GM18867 (cell line): Measurements from ENCODE around the gene TIMM9.
"Not testable (repeated sequence)": the region's sequence is repeated elsewhere in the genome, so short reads cannot be mapped to it uniquely, and the experiment has no call there.

Experiments
- ATAC-seq: cut with Tn5 transposase; IDR thresholded peaks from one replicate; pipeline ENCODE4 v1.9.1; 2021; ENCODE audit warnings: mild to moderate bottlenecking, moderate library complexity; ENCODE audit not compliant: unreplicated experiment

TIMM9 gene

GRCh38 chr14:58427281-58428117 lies at the start of gene TIMM9, which contains the start of gene KIAA0586:
TIMM9 (minus strand) TSS chr14:58427531; CDS start chr14:58411945, 15,586 bp downstream.
KIAA0586 (plus strand) TSS chr14:58427719; CDS start chr14:58428265, 546 bp downstream.
- peak; percentile 86 for ATAC-seq

GRCh38 chr14:58476320-58476719 lies 49.0 kb upstream of the TIMM9 start:
- ATAC-seq: no peak

GRCh38 chr14:58469309-58469708 lies 42.0 kb upstream of the TIMM9 start:
- ATAC-seq: no peak

- no peak for ATAC-seq
These were observed 40.2 kb upstream of the TIMM9 start for GRCh38 chr14:58467575-58467974.

- no peak for ATAC-seq
These were observed 39.1 kb upstream of the TIMM9 start for GRCh38 chr14:58466459-58466858.

- no peak for ATAC-seq
These were observed 38.1 kb upstream of the TIMM9 start for GRCh38 chr14:58465421-58465820.

- ATAC-seq: no peak
These were observed 37.3 kb upstream of the TIMM9 start for GRCh38 chr14:58464652-58465051.

GRCh38 chr14:58463147-58463546 lies 35.8 kb upstream of the TIMM9 start:
- no peak for ATAC-seq

- ATAC-seq: no peak
These were observed 33.4 kb upstream of the TIMM9 start for GRCh38 chr14:58460772-58461171.

- no peak for ATAC-seq
These were observed 28.4 kb upstream of the TIMM9 start for GRCh38 chr14:58455593-58456265.

GRCh38 chr14:58444627-58445026 lies 17.3 kb upstream of the TIMM9 start:
- ATAC-seq: no peak

- ATAC-seq: no peak
These were observed 12.1 kb upstream of the TIMM9 start for GRCh38 chr14:58439476-58439875.

GRCh38 chr14:58430156-58430555 lies 2.8 kb upstream of the TIMM9 start:
- ATAC-seq: no peak

GRCh38 chr14:58428118-58428683 lies 870 bp upstream of the TIMM9 start:
- no peak for ATAC-seq

GRCh38 chr14:58426670-58427280 lies 556 bp downstream of the TIMM9 start:
- ATAC-seq: peak; percentile 43

- ATAC-seq: not testable (repeated sequence)
These were observed 10.4 kb downstream of the TIMM9 start for GRCh38 chr14:58416934-58417333.

- ATAC-seq: no peak
These were observed 11.4 kb downstream of the TIMM9 start for GRCh38 chr14:58415636-58416547.

GRCh38 chr14:58414845-58415244 lies 12.5 kb downstream of the TIMM9 start:
- ATAC-seq: no peak

- ATAC-seq: no peak
These were observed 18.6 kb downstream of the TIMM9 start for GRCh38 chr14:58408681-58409215.

- no peak for ATAC-seq
These were observed 25.7 kb downstream of the TIMM9 start for GRCh38 chr14:58401587-58401986.
